HG03025 (cell line): ENCODE data around the gene CNOT3.
A peak's percentile ranks its signal among the peaks of the same experiment; 100 is the strongest.
"Not testable (repeated sequence)": the region's sequence is repeated elsewhere in the genome, so short reads cannot be mapped to it uniquely, and the experiment has no call there.

ENCODE experiments used
- ATAC-seq: cut with Tn5 transposase; IDR thresholded peaks from one replicate; pipeline ENCODE4 v1.9.1; 2021; ENCODE audit warnings: mild to moderate bottlenecking, moderate library complexity; ENCODE audit not compliant: unreplicated experiment, low FRiP score

The CNOT3 gene

DNA sequence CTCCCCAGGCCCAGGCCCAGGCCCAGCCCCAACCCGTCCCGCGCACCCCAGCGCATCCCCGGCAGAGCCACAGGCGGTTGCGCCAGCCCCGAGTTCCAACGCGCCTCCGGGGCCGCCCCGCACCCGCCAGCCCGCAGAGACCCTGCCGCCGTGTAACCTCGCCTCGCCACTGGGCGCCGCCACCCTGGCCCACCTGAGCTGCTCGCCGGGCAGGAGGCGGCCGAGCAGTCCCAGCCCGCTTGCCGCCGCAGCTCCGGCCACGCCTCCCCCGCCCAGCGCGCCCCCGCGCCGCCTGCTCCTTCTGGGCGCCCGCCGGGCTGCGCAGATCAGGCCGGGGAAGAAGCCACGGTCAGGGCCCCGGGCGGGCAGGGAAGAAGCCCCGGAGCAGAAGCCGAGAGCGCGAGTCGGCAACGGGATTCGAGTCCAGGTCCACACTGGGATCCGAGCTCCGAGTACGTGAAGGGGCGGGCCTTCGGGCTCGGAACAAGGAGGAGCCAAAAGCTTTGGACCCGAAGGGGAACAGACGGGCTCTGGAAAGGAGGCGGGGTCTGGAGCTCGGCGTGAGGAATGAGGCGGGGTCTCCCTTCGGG is 51.7 kb downstream of the CNOT3 start, which contains the start of gene MBOAT7:
Gene MBOAT7 (minus strand): TSS at position 436 of the 590 bp plus-strand sequence. CDS start 1,072 bp downstream, outside the sequence.
- peak; percentile 19 for ATAC-seq

- peak; percentile 40 for ATAC-seq
These were observed 52.4 kb downstream of the CNOT3 start for GRCh38 chr19:54189735-54190502.

DNA sequence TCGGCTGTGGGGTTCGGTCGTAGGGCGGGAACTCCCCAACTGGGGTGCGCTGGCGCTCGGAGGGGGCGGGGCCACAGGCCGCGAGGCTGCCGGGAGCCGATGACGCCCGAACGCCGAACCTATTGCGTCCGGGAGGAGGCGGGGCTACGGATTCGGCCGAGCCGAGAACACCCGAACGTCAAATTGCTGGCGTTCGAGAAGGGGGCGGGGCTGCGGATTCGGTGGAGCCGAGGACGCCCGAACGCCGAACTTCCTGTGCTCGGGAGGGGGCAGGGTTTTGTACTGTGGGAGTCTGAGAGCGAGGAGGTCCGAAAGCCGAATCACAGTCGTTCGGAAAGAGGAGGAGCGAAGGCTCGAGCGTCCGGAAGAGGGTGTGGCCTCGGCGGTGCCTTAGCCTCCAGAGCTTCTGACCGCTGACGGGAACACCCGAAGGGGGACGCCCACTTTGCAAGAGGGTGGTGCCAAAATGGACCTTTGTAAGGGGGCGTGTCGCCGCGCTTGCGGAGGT is 53.0 kb downstream of the CNOT3 start:
- peak; percentile 44 for ATAC-seq

DNA sequence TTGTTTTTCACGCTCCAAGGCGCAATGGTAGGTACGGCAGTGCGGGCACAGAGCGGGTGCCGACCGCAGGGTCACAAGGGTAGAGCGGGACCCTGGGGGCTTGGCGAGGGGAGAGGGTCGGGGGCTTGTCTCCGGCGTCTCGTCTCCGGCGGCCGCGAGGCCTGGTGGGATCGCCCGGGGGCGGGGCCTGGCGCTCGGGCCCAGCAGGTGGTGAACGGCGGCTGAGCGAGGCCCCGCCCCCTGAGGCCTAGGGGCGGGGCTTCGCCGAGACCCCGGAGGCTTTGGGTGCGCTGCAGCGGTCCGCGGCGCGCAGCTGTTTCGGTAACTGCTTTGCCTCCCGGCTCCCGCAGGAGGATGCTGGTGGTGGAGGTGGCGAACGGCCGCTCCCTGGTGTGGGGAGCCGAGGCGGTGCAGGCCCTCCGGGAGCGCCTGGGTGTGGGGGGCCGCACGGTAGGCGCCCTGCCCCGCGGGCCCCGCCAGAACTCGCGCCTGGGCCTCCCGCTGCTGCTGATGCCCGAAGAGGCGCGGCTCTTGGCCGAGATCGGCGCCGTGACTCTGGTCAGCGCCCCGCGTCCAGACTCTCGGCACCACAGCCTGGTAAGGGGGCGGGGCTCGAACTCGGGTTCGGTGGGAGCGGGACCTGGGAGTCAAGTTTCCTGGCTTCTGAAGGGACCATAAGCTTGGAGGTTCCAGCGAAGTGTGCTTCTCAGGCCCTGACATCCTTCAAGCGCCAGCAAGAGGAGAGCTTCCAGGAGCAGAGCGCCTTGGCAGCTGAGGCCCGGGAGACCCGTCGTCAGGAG is 53.6 kb downstream of the CNOT3 start, which contains the start of gene TSEN34:
Gene TSEN34 (plus strand): TSS at position 298 of the 800 bp plus-strand sequence. CDS start 57 bp downstream, at position 355.
- ATAC-seq: peak; percentile 19

GRCh38 chr19:54191811-54192453 is 54.4 kb downstream of the CNOT3 start:
- no peak for ATAC-seq

DNA sequence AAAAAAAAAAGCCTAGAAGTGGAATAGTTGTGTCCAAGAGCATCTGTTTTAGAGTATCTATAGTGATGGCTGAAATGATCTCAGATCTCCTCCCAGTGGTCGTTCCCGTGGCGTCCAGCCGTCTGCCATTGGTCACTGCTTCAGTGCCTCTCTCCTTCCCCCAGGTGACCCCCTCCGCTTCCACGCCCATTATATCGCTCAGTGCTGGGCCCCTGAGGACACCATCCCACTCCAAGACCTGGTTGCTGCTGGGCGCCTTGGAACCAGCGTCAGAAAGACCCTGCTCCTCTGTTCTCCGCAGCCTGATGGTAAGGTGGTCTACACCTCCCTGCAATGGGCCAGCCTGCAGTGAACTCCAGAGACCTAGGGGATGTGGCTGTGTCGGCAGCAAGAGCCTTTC is 55.4 kb downstream of the CNOT3 start:
- ATAC-seq: no peak

- not testable (repeated sequence) for ATAC-seq
These were observed 56.9 kb downstream of the CNOT3 start for GRCh38 chr19:54194463-54194862.

DNA sequence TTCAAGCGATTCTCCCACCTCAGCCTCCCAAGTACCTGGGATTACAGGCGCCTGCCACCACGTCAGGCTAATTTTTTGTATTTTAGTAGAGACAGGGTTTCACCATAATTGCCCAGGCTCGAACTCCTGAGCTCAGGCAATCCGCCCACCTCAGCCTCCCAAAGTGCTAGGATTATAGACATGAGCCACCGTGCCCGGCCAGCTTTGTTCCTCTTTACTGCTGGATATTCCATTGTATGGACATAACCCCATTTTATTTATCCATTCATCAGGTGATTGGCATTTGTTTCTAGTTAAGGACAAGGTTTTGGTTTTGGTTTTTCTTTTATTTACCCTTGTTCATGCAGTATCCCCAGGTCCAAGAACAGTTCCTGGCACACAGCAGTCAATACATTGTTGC is 59.0 kb downstream of the CNOT3 start:
- no peak for ATAC-seq

GRCh38 chr19:54197121-54197520 is 59.6 kb downstream of the CNOT3 start:
- ATAC-seq: no peak

- ATAC-seq: no peak
These were observed 61.8 kb downstream of the CNOT3 start for GRCh38 chr19:54199401-54199800.

DNA sequence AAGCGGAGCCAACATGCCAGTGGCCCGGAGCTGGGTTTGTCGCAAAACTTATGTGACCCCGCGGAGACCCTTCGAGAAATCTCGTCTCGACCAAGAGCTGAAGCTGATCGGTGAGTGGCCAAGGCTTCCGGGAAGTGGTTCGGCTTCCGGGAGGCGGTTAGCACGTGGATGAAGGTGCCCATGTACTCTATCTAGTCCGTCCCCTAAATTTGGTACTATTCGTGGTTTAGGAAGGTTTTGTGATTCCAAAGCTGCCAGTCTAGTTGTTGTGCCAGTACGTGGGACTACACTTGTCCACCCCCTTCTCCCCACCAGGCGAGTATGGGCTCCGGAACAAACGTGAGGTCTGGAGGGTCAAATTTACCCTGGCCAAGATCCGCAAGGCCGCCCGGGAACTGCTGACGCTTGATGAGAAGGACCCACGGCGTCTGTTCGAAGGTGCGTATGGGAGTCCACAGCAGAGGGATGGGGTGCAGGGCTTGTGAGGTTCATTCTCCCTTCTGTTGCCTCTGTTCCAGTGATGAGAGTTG is 63.7 kb downstream of the CNOT3 start:
- ATAC-seq: no peak

- ATAC-seq: no peak
These were observed 64.4 kb downstream of the CNOT3 start for GRCh38 chr19:54201980-54202379.

DNA sequence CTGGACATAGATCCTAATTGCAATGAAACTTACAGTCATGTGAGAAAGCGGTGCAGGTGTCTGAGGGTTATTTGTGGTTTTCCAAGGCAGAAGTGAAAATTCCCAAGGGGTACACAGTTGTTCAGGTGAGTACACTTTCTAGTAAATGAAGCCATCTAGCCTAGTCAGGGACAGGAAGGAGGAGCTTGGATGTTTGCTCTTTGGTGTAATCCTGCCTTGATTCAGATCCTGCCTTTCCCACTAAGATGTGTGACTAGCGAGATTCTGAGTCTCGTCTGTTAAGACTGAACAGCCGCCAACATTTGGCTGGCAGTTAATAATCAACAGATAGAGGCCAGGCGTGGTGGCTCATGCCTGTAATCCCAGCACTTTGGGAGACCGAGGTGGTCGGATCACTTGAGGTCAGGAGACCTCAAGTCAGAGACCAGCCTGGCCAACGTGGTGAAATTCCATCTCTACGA is 65.6 kb downstream of the CNOT3 start:
- no peak for ATAC-seq

GRCh38 chr19:54204767-54205468 is 67.4 kb downstream of the CNOT3 start:
- ATAC-seq: no peak
